Adrenal gland (tissue), 5 donors: Measurements from ENCODE around the gene SMG6.
A peak's percentile ranks its signal among the peaks of the same experiment; 100 is the strongest.

Experiments used
- CTCF ChIP-seq, 6 experiments: fragments of 450-650 bp in 4 of 6; fragments of 200-600 bp in 2 of 6; sonication (generic) in 1 of 6; IDR thresholded peaks; 1 replicate in 5 of 6; 2 replicates in 1 of 6; pipeline versions ENCODE4 v1.5.1 to v1.8.0; 2016 to 2021; ENCODE audit warnings: antibody characterized with exemption in 6 of 6, mild to moderate bottlenecking in 2 of 6, moderate library complexity in 1 of 6
- POLR2A ChIP-seq, 2 donors: fragments of 450-650 bp; IDR thresholded peaks; one replicate each; pipeline ENCODE4 v1.6.1; 2017; ENCODE audit warnings: antibody characterized with exemption in 2 of 2, mild to moderate bottlenecking in 2 of 2, moderate library complexity in 1 of 2
- donor health status: DM: no; HTN: no; CAD: no.

GRCh38 chr17:2083613-2084035 lies 220.0 kb downstream of the SMG6 start:
- TF ChIP-seq POLR2A (IDR thresholded peaks at IDR 0.05) (peak in 1 of 2 donors; percentile 11), CTCF (IDR thresholded peaks at IDR 0.05) (no peak)
